Prostate gland (tissue), 2 donors: ENCODE results near the gene SYNJ2.
A peak's percentile ranks its signal among the peaks of the same experiment; 100 is the strongest.

ENCODE experiments used
- POLR2AphosphoS5 ChIP-seq: sonication (generic); formaldehyde crosslinking; IDR thresholded peaks from one replicate; pipeline ENCODE4 v1.6.1; 2017; ENCODE audit warnings: antibody characterized with exemption
- TF ChIP-seq, protein P1 (sequence below), 4 experiments: fragments of 200-600 bp in 2 of 4; fragments of 450-650 bp in 2 of 4; sonication (generic) in 2 of 4; IDR thresholded peaks; 1 replicate in 3 of 4; 2 replicates in 1 of 4; pipeline ENCODE4 v1.5.1; 2016 to 2019; ENCODE audit warnings: antibody characterized with exemption in 4 of 4, mild to moderate bottlenecking in 2 of 4, moderate library complexity in 2 of 4

DNA sequence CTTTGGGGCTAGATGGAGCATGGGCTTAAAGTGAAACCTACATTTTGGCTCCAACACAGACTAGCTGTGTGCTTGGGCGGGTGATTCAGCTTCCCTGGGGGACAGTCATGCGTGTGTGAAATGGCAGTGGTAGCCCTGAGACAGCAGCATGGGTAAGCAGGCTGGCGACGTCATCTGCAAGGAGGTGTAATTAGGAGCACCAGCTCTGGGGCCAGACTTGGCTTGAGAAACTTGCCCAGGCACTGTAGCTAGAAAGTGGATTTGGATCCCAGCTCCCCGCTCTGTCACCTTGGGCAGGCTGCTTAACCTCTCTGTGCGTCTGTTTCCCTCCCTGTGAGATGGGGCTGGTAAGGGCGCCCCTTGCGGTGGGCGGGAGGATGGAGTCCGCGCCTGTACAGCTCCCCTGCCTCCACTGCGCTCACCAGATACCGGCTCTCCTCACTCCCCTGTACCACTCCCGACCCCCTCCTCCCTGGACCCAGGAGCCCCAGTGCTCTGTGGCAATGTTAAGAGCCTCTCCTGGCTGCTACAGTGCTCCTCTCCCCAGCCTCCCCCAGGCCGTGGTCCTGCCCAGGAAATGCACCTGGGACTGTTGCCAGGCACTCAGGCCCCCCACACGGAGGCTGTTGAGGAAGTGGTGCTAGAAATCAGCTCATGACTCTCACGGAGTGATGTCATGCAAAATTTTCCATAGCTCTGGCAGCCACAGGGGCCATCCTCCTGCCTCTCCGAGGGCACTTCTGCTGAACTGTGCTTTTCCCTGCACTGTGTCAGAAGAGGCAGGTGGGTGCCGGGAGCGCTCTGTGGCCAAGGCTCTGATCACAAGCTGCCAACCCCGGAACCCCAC, 44.6 kb downstream of the SYNJ2 start:
- TF ChIP-seq, protein P1, sequence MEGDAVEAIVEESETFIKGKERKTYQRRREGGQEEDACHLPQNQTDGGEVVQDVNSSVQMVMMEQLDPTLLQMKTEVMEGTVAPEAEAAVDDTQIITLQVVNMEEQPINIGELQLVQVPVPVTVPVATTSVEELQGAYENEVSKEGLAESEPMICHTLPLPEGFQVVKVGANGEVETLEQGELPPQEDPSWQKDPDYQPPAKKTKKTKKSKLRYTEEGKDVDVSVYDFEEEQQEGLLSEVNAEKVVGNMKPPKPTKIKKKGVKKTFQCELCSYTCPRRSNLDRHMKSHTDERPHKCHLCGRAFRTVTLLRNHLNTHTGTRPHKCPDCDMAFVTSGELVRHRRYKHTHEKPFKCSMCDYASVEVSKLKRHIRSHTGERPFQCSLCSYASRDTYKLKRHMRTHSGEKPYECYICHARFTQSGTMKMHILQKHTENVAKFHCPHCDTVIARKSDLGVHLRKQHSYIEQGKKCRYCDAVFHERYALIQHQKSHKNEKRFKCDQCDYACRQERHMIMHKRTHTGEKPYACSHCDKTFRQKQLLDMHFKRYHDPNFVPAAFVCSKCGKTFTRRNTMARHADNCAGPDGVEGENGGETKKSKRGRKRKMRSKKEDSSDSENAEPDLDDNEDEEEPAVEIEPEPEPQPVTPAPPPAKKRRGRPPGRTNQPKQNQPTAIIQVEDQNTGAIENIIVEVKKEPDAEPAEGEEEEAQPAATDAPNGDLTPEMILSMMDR (IDR thresholded peaks at IDR 0.05), result peak in 1 of 4 experiments; percentile 19
- TF ChIP-seq POLR2AphosphoS5, result peak; percentile 28
